K562 (cell line): ENCODE measurements around the gene ZNF346. TPM values are rescaled to one million over a fixed set of nuclear protein-coding genes. Genes with fewer than 3 reads are reported as not detected.
A peak's percentile ranks its signal among the peaks of the same experiment; 100 is the strongest.

Experiments
- ATAC-seq: fragments of 200-7000 bp; cut with Tn5 transposase; 3 replicates; pipeline ENCODE4 v1.9.1; 2020; ENCODE audit warnings: moderate library complexity
- BruUV-seq: library from RNA; stranded (reverse); fragments of 400-500 nt; replicated peaks from 2 replicates; lab custom pipeline; 2021; lab: Mats Ljungman, UMichigan
- CTCF ChIA-PET: fragments of 300-600 bp; formaldehyde crosslinking; extraction: SDS; loops from one replicate; lab custom pipeline; 2021; ENCODE audit warnings: low intra/inter-chr PET ratio; lab: Yijun Ruan, JAX
- POLR2A ChIA-PET: fragments of 300-600, 350-650 bp; sonication (Branson Sonifier 250); formaldehyde crosslinking; extraction: SDS; loops from one replicate; lab custom pipeline; 2021; ENCODE audit warnings: antibody characterized with exemption, inconsistent platforms; lab: Yijun Ruan, JAX
- DNase-seq, 4 experiments: peaks; one replicate each; pipeline versions ENCODE4 v3.0.0 to v3.0.0-alpha.2; 2011 to 2018; ENCODE audit warnings: low spot score in 3 of 4, mixed read lengths in 3 of 4; ENCODE audit errors: extremely low read depth in 1 of 4
- FAIRE-seq: peaks from 2 replicates; lab custom pipeline; 2011; peaks lifted over from hg19 to GRCh38; lab: Jason Lieb, UNC
- H2AFZ ChIP-seq: 2 replicates; pipeline ENCODE4 v1.6.0; 2011; ENCODE audit warnings: low read depth, low read length, control low read depth, inconsistent platforms
- H3K27ac ChIP-seq: fragments of 200-600 bp; 3 replicates; pipeline ENCODE4 v1.8.0; 2011; ENCODE audit warnings: low read depth, mild to moderate bottlenecking, control low read depth, inconsistent platforms, low read length, moderate library complexity, mixed read lengths; ENCODE audit errors: extremely low read depth
- H3K27me3 ChIP-seq, 2 experiments: fragments of 300-600 bp in 1 of 2; 2 replicates in 1 of 2; 3 replicates in 1 of 2; pipeline versions ENCODE4 v1.6.0 to v1.8.0; 2011; ENCODE audit warnings: inconsistent platforms in 2 of 2, low read length in 2 of 2, mild to moderate bottlenecking in 1 of 2, mixed read lengths in 1 of 2, moderate library complexity in 1 of 2; ENCODE audit not compliant: control insufficient read depth in 2 of 2, insufficient read depth in 2 of 2
- H3K36me3 ChIP-seq: fragments of 300-600 bp; 3 replicates; pipeline ENCODE4 v1.8.0; 2011; ENCODE audit warnings: mild to moderate bottlenecking, low read length, inconsistent platforms; ENCODE audit not compliant: control insufficient read depth, insufficient read depth
- H3K4me1 ChIP-seq, 2 experiments: fragments of 200-600 bp in 1 of 2; replicated peaks in 1 of 2; 2 replicates in 1 of 2; 3 replicates in 1 of 2; pipeline versions ENCODE4 v1.5.1 to v1.8.0; 2011; ENCODE audit warnings: inconsistent platforms in 2 of 2, low read length in 2 of 2, mild to moderate bottlenecking in 1 of 2, mixed read lengths in 1 of 2, moderate library complexity in 1 of 2; ENCODE audit not compliant: control insufficient read depth in 2 of 2, insufficient read depth in 2 of 2
- H3K4me2 ChIP-seq: 2 replicates; pipeline ENCODE4 v1.6.1; 2011; ENCODE audit warnings: low read length, control low read depth, inconsistent platforms, mixed read lengths; ENCODE audit not compliant: insufficient read depth
- H3K4me3 ChIP-seq: fragments of 200-600 bp; sonication (generic), shearing (Covaris generic); 2 replicates; pipeline ENCODE4 v1.5.1; 2016; ENCODE audit warnings: control low read depth, inconsistent platforms
- H3K79me2 ChIP-seq: fragments of 200-600 bp; 3 replicates; pipeline ENCODE4 v1.8.0; 2011; ENCODE audit warnings: low read length, inconsistent platforms; ENCODE audit not compliant: control insufficient read depth, insufficient read depth
- H3K9ac ChIP-seq, 2 experiments: 2 replicates each; pipeline versions ENCODE4 v1.6.0 to v1.6.1; 2011; ENCODE audit warnings: low read depth in 2 of 2, low read length in 2 of 2, control low read depth in 1 of 2, inconsistent platforms in 1 of 2, mild to moderate bottlenecking in 1 of 2, mixed read lengths in 1 of 2; ENCODE audit not compliant: insufficient read depth in 1 of 2
- H3K9me1 ChIP-seq: one replicate; pipeline ENCODE4 v1.6.0; 2011; ENCODE audit warnings: inconsistent platforms, mild to moderate bottlenecking, low read length, moderate library complexity; ENCODE audit not compliant: control insufficient read depth, insufficient read depth
- H3K9me3 ChIP-seq: replicated peaks from 2 replicates; pipeline ENCODE4 v1.5.1; 2011; ENCODE audit warnings: low read depth, low read length, inconsistent platforms; ENCODE audit not compliant: control insufficient read depth, insufficient read depth
- H4K20me1 ChIP-seq: replicated peaks from 2 replicates; pipeline ENCODE4 v1.6.1; 2011; ENCODE audit warnings: low read length, inconsistent platforms, mixed read lengths; ENCODE audit not compliant: control insufficient read depth, insufficient read depth
- ARID1B ChIP-seq: fragments of 450-650 bp; IDR thresholded peaks from 2 replicates; pipeline ENCODE4 v1.6.1; 2016; ENCODE audit warnings: antibody characterized with exemption, mild to moderate bottlenecking, inconsistent platforms
- BRD4 ChIP-seq: fragments of 200-600 bp; sonication (generic); IDR thresholded peaks from 2 replicates; pipeline ENCODE4 v1.6.1; 2017; ENCODE audit warnings: inconsistent platforms
- C11orf30 ChIP-seq: fragments of 450-650 bp; IDR thresholded peaks from 2 replicates; pipeline ENCODE4 v1.6.1; 2016; ENCODE audit warnings: low read depth, mild to moderate bottlenecking
- CEBPB ChIP-seq: fragments of 450-650 bp; IDR thresholded peaks from 2 replicates; pipeline ENCODE4 v1.6.1; 2016; ENCODE audit warnings: missing genetic modification characterization, missing compliant biosample characterization
- DPF2 ChIP-seq: fragments of 450-650 bp; IDR thresholded peaks from 2 replicates; pipeline ENCODE4 v1.6.1; 2016
- EP400 ChIP-seq: fragments of 450-650 bp; IDR thresholded peaks from 2 replicates; pipeline ENCODE4 v1.6.1; 2017; ENCODE audit warnings: antibody characterized with exemption, mild to moderate bottlenecking, moderate library complexity
- ETS2 ChIP-seq: IDR thresholded peaks from 2 replicates; pipeline ENCODE4 v1.6.1; 2016; ENCODE audit warnings: borderline replicate concordance, missing genetic modification characterization, mild to moderate bottlenecking, moderate library complexity, missing compliant biosample characterization; ENCODE audit not compliant: poor library complexity, severe bottlenecking
- GATAD2A ChIP-seq: fragments of 450-650 bp; IDR thresholded peaks from 2 replicates; pipeline ENCODE4 v1.6.1; 2017
- HSF4 ChIP-seq: fragments of 250-450 bp; sonication (Bioruptor Pico); IDR thresholded peaks from 2 replicates; pipeline ENCODE4 v2.1.2; 2022; ENCODE audit warnings: mild to moderate bottlenecking, moderate library complexity, borderline replicate concordance
- KLF16 ChIP-seq: IDR thresholded peaks from 2 replicates; pipeline ENCODE4 v1.6.1; 2016; ENCODE audit warnings: antibody characterized with exemption
- LEF1 ChIP-seq: fragments of 450-650 bp; IDR thresholded peaks from 2 replicates; pipeline ENCODE4 v1.6.1; 2016; ENCODE audit warnings: mild to moderate bottlenecking
- NFE2 ChIP-seq: IDR thresholded peaks from 2 replicates; pipeline ENCODE4 v1.6.1; 2014; ENCODE audit warnings: antibody characterized with exemption, low read depth
- NR2C1 ChIP-seq, 2 experiments: fragments of 450-650 bp; IDR thresholded peaks; 2 replicates each; pipeline ENCODE4 v1.6.1; 2017; ENCODE audit warnings: mild to moderate bottlenecking in 2 of 2, antibody characterized with exemption in 1 of 2, inconsistent platforms in 1 of 2, missing compliant biosample characterization in 1 of 2, missing genetic modification characterization in 1 of 2
- RFX5 ChIP-seq: IDR thresholded peaks from 2 replicates; pipeline ENCODE4 v1.6.1; 2011; ENCODE audit warnings: low read depth, mild to moderate bottlenecking, improper control_type of control experiment, low read length
- SMARCA4 ChIP-seq: fragments of 450-650 bp; IDR thresholded peaks from 2 replicates; pipeline ENCODE4 v1.6.1; 2016
- SMARCC2 ChIP-seq: fragments of 450-650 bp; IDR thresholded peaks from 2 replicates; pipeline ENCODE4 v1.6.1; 2017; ENCODE audit warnings: antibody characterized with exemption, moderate library complexity, mild to moderate bottlenecking, low read depth
- TEAD4 ChIP-seq, 2 experiments: sonication (generic) in 1 of 2; formaldehyde crosslinking in 1 of 2; IDR thresholded peaks; 2 replicates each; pipeline versions ENCODE4 v1.6.1 to v1.8.0; 2012 to 2022; ENCODE audit warnings: borderline replicate concordance in 1 of 2, inconsistent platforms in 1 of 2, low read length in 1 of 2, mild to moderate bottlenecking in 1 of 2, missing genetic modification reagents in 1 of 2
- ZNF316 ChIP-seq: fragments of 450-650 bp; IDR thresholded peaks from 2 replicates; pipeline ENCODE4 v1.6.1; 2016
- ZNF766 ChIP-seq: fragments of 200-800 bp; sonication (Bioruptor generic); conservative IDR thresholded peaks from 2 replicates; pipeline ENCODE4 v1.6.1; 2016; ENCODE audit warnings: missing genetic modification characterization, missing compliant biosample characterization
- WGBS: fragments of 100-300 bp; shearing (Covaris generic); methylation state at CpG from one replicate; pipeline ENCODE4 v1.1.6; 2016; ENCODE audit warnings: low coverage, mixed read lengths; ENCODE audit not compliant: insufficient coverage; ENCODE audit errors: missing lambda C conversion rate; 5-methylcytosine and 5-hydroxymethylcytosine counted together
- in situ Hi-C: fragments of 300-500 bp; cut with MboI; formaldehyde crosslinking; loops from 4 replicates; pipeline ENCODE4 v1.15.0; 2018; ENCODE audit warnings: inconsistent platforms, mixed read lengths
- intact Hi-C: fragments of 100-400 bp; cut with micrococcal nuclease; formaldehyde crosslinking; loops from 2 replicates; pipeline ENCODE4 v1.14.2; 2022
- polyA plus RNA-seq, 8 experiments: library from polyadenylated mRNA; depleted of rRNA in 4 of 8; stranded (reverse) in 5 of 8; unstranded in 3 of 8; fragments of >200 nt; fragmentation: Nextera tagmentation in 2 of 8; fragmentation: Illumina TruSeq in 1 of 8; extraction: Ambion mirVana in 2 of 8; extraction: Trizol in 1 of 8; gene quantifications; 2 replicates each; pipeline versions ENCODE4 v1.2.1 to v1.2.3, GENCODE V29; 2011 to 2014; ENCODE audit warnings: inconsistent platforms in 1 of 8, missing spikeins in 1 of 8
- total RNA-seq, 7 experiments: library from RNA; depleted of rRNA in 6 of 7; stranded (reverse); fragments of >200 nt in 6 of 7; fragmentation: Illumina TruSeq in 2 of 7; extraction: Trizol in 2 of 7; gene quantifications; 2 replicates each; pipeline versions ENCODE4 v1.2.1 to v1.2.3, GENCODE V29; 2011 to 2021; ENCODE audit warnings: low replicate concordance in 1 of 7
- TF ChIP-seq, protein P1 (sequence below): fragments of 450-650 bp; IDR thresholded peaks from 2 replicates; pipeline ENCODE4 v1.6.1; 2016; ENCODE audit warnings: borderline replicate concordance

ZNF346 gene
- total and polyA plus RNA-seq, 9 of the 15 experiments (the other 6 are each of a cell fraction or from before 2014, with no cell fraction given): 5.0 to 25.1 (median 20.1) TPM

DNA sequence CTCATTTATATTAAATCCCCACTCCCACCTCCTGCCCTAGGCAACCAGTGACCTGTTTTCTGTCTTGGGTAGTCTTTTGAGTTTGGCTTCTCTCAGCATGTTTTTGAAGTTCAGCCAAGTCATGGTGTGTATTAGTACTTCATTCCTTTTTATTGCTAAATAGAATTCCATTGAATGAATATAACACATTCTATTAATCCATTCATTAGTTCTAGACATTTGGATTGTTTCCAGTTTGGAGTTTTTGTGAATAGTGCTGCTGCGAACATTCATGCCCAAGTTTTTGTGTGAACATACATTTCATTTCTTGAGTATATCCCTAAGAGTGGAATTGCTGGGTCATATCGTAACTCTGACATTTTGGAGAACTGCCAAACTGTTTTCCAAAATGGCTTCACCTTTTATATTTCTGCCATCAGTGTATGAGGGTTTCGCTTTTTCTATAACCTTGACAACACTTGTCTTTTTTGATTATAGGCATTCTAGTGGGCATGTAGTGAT, 2.7 kb downstream of the ZNF346 start:
- Histone ChIP-seq H3K9me3 (no peaks in the 10 kb centered on the region; the same call in 1 of the 2 replicates), H3K4me1 (peaks cover 24 to 25% of the 10 kb centered on the region in 2 experiments; a peak in 4 of 5 replicates), H3K4me2 (peak overlapping the region; percentile 51), H4K20me1 (no peaks in the 10 kb centered on the region), H3K27ac (peak overlapping the region; percentile 64), H3K9ac (peak overlapping the region in 1 of 2 experiments; percentile 36; a peak in 2 of 4 replicates), H2AFZ (peak overlapping the region; percentile 10; the same call in 1 of the 2 replicates), H3K9me1 (no peaks in the 10 kb centered on the region), H3K36me3 (peaks cover 37% of the 10 kb centered on the region), H3K27me3 (no peaks in the 10 kb centered on the region), H3K79me2 (peaks cover 74% of the 10 kb centered on the region), H3K4me3 (no peak overlapping the region)
- BruUV-seq: no TSS peak
- 30% methylated on average over 3 of the region's 3 CpGs for WGBS
- ChIA-PET CTCF (no interaction called here), POLR2A (no interaction called here)
- in situ Hi-C loops: no loop called here
- FAIRE-seq: peak; percentile 70
- DNase-seq: peak in 1 of 4 experiments; percentile 63
- no peak for ATAC-seq
- intact Hi-C loops: no loop called here
- TF ChIP-seq HSF4 (CRISPR knock-in tag) (no peak), ZNF316 (peak; percentile 76), C11orf30 (peak; percentile 73), ZNF766 (0 out of 2 replicates have a peak, but pooled peaks have one; percentile 25), SMARCA4 (peak; percentile 54; the same call in 1 of the 2 replicates), KLF16 (no peak), TEAD4 (IDR thresholded peaks at IDR 0.05; ENCODE audit: low read length) (peak; percentile 52), TEAD4 (CRISPR knock-in tag; IDR thresholded peaks at IDR 0.05; ENCODE audit: borderline replicate concordance) (no peak), CEBPB (tag) (0 out of 2 replicates have a peak, but pooled peaks have one; percentile 16), EP400 (0 out of 2 replicates have a peak, but pooled peaks have one; percentile 18), ARID1B (peak; percentile 11; the same call in 1 of the 2 replicates), NR2C1 (IDR thresholded peaks at IDR 0.05) (no peak), NR2C1 (tag; IDR thresholded peaks at IDR 0.05) (no peak), NFE2 (peak; percentile 73), RFX5 (peak; percentile 38; the same call in 1 of the 2 replicates), DPF2 (peak; percentile 59; the same call in 1 of the 2 replicates), GATAD2A (no peak), BRD4 (no peak), SMARCC2 (0 out of 2 replicates have a peak, but pooled peaks have one; percentile 18), ETS2 (tag) (no peak), LEF1 (0 out of 2 replicates have a peak, but pooled peaks have one; percentile 13)
- TF ChIP-seq, protein P1, sequence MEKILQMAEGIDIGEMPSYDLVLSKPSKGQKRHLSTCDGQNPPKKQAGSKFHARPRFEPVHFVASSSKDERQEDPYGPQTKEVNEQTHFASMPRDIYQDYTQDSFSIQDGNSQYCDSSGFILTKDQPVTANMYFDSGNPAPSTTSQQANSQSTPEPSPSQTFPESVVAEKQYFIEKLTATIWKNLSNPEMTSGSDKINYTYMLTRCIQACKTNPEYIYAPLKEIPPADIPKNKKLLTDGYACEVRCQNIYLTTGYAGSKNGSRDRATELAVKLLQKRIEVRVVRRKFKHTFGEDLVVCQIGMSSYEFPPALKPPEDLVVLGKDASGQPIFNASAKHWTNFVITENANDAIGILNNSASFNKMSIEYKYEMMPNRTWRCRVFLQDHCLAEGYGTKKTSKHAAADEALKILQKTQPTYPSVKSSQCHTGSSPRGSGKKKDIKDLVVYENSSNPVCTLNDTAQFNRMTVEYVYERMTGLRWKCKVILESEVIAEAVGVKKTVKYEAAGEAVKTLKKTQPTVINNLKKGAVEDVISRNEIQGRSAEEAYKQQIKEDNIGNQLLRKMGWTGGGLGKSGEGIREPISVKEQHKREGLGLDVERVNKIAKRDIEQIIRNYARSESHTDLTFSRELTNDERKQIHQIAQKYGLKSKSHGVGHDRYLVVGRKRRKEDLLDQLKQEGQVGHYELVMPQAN: no peak
